GM23338 (cell line): Measurements from ENCODE around the gene RPS21. TPM values are rescaled to one million over a fixed set of nuclear protein-coding genes. Genes with fewer than 3 reads are reported as not detected.

ENCODE experiments used
- ATAC-seq: fragments of 200-7000 bp; cut with Tn5 transposase; 3 replicates; pipeline ENCODE4 v1.9.1; 2020
- DNase-seq: peaks from one replicate; pipeline ENCODE4 v3.0.0-alpha.2; 2015; ENCODE audit warnings: low spot score
- H2AFZ ChIP-seq: fragments of 200-600 bp; sonication (generic); 2 replicates; pipeline ENCODE4 v1.8.0; 2016; ENCODE audit warnings: antibody characterized with exemption, mild to moderate bottlenecking, moderate library complexity
- H3F3A ChIP-seq: fragments of 200-600 bp; sonication (generic); replicated peaks from 2 replicates; pipeline ENCODE4 v1.8.0; 2017; ENCODE audit warnings: antibody characterized with exemption, mixed run types, low read depth
- H3K27ac ChIP-seq: fragments of 200-600 bp; sonication (generic); 2 replicates; pipeline ENCODE4 v1.6.1; 2016; ENCODE audit warnings: low read depth
- H3K27me3 ChIP-seq: fragments of 200-600 bp; sonication (generic); 2 replicates; pipeline ENCODE4 v1.8.0; 2016; ENCODE audit warnings: mild to moderate bottlenecking, mixed run types, moderate library complexity; ENCODE audit not compliant: insufficient read depth
- H3K36me3 ChIP-seq: fragments of 200-600 bp; sonication (generic); 2 replicates; pipeline ENCODE4 v1.8.0; 2016; ENCODE audit warnings: mild to moderate bottlenecking; ENCODE audit not compliant: insufficient read depth
- H3K4me1 ChIP-seq: fragments of 200-600 bp; sonication (generic); 2 replicates; pipeline ENCODE4 v1.8.0; 2016; ENCODE audit warnings: mild to moderate bottlenecking, moderate library complexity; ENCODE audit not compliant: insufficient read depth
- H3K4me2 ChIP-seq: fragments of 200-600 bp; sonication (generic); 2 replicates; pipeline ENCODE4 v1.7.1; 2017; ENCODE audit warnings: mixed run types
- H3K4me3 ChIP-seq: fragments of 200-600 bp; sonication (generic); 2 replicates; pipeline ENCODE4 v1.6.1; 2016; ENCODE audit warnings: mixed run types
- H3K79me2 ChIP-seq: fragments of 200-600 bp; sonication (generic); replicated peaks from 2 replicates; pipeline ENCODE4 v1.8.0; 2017; ENCODE audit warnings: mild to moderate bottlenecking; ENCODE audit not compliant: insufficient read depth
- H3K9me2 ChIP-seq: fragments of 200-600 bp; sonication (generic); 2 replicates; pipeline ENCODE4 v1.8.0; 2017; ENCODE audit not compliant: insufficient read depth
- H4K20me1 ChIP-seq: fragments of 200-600 bp; sonication (generic); replicated peaks from 2 replicates; pipeline ENCODE4 v1.8.0; 2017; ENCODE audit warnings: mild to moderate bottlenecking; ENCODE audit not compliant: insufficient read depth
- H3K27ac Mint-ChIP-seq: 2 replicates; pipeline ENCODE4 v1.8.0; 2020; ENCODE audit warnings: inconsistent platforms, mild to moderate bottlenecking, moderate library complexity, mixed read lengths
- H3K27me3 Mint-ChIP-seq: 3 replicates; pipeline ENCODE4 v1.8.0; 2022; ENCODE audit warnings: low read depth, mild to moderate bottlenecking, moderate library complexity, mixed read lengths, inconsistent platforms; ENCODE audit not compliant: insufficient read depth, poor library complexity
- H3K36me3 Mint-ChIP-seq: 3 replicates; pipeline ENCODE4 v1.8.0; 2021; ENCODE audit warnings: low read depth, mild to moderate bottlenecking, inconsistent platforms, moderate library complexity, mixed read lengths
- H3K4me1 Mint-ChIP-seq: 3 replicates; pipeline ENCODE4 v1.8.0; 2020; ENCODE audit warnings: mild to moderate bottlenecking, inconsistent platforms, mixed read lengths
- H3K4me3 Mint-ChIP-seq: 3 replicates; pipeline ENCODE4 v1.8.0; 2021; ENCODE audit warnings: moderate library complexity, mild to moderate bottlenecking, inconsistent platforms, mixed read lengths
- H3K9me3 Mint-ChIP-seq: 3 replicates; pipeline ENCODE4 v1.8.0; 2020; ENCODE audit warnings: moderate library complexity, mild to moderate bottlenecking, inconsistent platforms, mixed read lengths
- JUNB ChIP-seq: IDR thresholded peaks from one replicate; pipeline ENCODE4 v1.6.1; 2016; ENCODE audit warnings: antibody characterized with exemption; ENCODE audit not compliant: unreplicated experiment
- ZNF331 ChIP-seq: fragments of 250-450 bp; sonication (Bioruptor Pico); IDR thresholded peaks from 2 replicates; pipeline ENCODE4 v1.5.0; 2020; ENCODE audit warnings: low read depth, mild to moderate bottlenecking, moderate library complexity
- ZNF462 ChIP-seq: fragments of 250-450 bp; sonication (Bioruptor Pico); IDR thresholded peaks from 2 replicates; pipeline ENCODE4 v1.5.0; 2020; ENCODE audit warnings: mild to moderate bottlenecking, moderate library complexity
- polyA plus RNA-seq: library from polyadenylated mRNA; unstranded; fragments of >200 nt; fragmentation: Nextera tagmentation; extraction: Ambion mirVana; gene quantifications from 2 replicates; pipeline ENCODE4 v1.2.1, GENCODE V29; 2016
- total RNA-seq: library from RNA; depleted of rRNA; stranded (reverse); fragments of >200 nt; shearing (Covaris generic); gene quantifications from 2 replicates; pipeline ENCODE4 v1.2.3, GENCODE V29; 2014
- TF ChIP-seq, protein P1 (sequence below): IDR thresholded peaks from one replicate; pipeline ENCODE4 v1.6.1; 2018; ENCODE audit warnings: antibody characterized with exemption; ENCODE audit not compliant: unreplicated experiment

RPS21 gene
- total and polyA plus RNA-seq, 2 experiments from 2014 or later = 759 to 2,298 TPM

DNA sequence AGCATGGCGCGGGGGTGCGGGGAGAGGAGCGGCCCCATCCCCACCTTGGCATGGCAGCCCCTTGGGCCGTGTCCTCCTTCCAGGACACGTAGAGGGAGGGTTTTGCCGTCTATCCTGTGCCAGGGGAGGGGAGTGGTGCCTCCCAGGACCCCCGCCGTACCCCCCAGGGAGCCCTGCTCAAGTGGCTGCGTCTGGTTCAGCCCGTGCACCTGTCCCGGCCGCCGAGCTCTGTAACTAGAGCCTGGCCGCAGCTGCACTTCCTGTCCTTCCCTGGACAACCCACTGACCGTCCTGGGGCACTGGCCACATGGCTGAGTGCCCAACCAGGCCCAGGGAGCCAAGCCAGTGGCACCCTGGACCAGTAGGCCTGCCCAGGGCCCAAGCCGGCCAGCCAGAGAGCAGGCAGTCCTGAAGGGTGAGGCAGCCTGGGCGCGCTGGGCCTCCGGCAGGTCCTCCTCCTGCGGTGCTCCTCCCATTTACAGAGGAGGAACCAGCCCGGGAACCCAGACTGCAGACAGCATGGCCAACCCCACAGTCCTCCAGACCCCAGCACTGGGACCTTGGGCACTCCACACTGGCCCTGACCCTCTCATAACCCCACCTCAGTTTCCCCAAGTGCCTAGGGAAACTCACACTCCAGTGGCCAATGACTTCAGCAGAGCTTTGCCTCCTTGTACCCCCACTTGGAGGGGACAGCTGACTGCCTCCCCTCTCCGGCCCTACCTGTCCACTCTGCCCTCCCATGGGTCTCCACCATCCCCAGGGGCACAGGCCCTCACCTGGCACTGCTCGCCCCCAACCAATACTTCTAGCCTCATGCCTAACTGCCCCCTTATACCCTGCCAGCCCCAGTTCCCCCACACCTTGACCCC, 28.5 kb upstream of the RPS21 start:
- Histone ChIP-seq H3K36me3 (no peaks in the 10 kb centered on the region; the same call in 1 of the 2 replicates), H3K9me2 (no peaks in the 10 kb centered on the region), H3K4me3 (no peak overlapping the region), H4K20me1 (peaks cover 12% of the 10 kb centered on the region), H3K27me3 (no peaks in the 10 kb centered on the region), H3K4me1 (peaks cover 47% of the 10 kb centered on the region), H3K27ac (peak overlapping the region; percentile 69), H3F3A (peaks cover 15% of the 10 kb centered on the region), H3K4me2 (no peak overlapping the region), H2AFZ (no peak overlapping the region), H3K79me2 (peaks cover 83% of the 10 kb centered on the region)
- no peak overlapping the region for H3K4me3 Mint-ChIP-seq
- peak overlapping the region; percentile 90; the same call in 1 of the 2 replicates for H3K27ac Mint-ChIP-seq
- peaks cover 10% of the 10 kb centered on the region for H3K27me3 Mint-ChIP-seq
- peaks cover 35% of the 10 kb centered on the region for H3K4me1 Mint-ChIP-seq
- ATAC-seq (no peak), DNase-seq (no peak)
- H3K9me3 Mint-ChIP-seq = no peaks in the 10 kb centered on the region
- peaks cover 3% of the 10 kb centered on the region; the same call in 1 of the 3 replicates for H3K36me3 Mint-ChIP-seq
- TF ChIP-seq JUNB = no peak
- no peak for TF ChIP-seq ZNF331
- no peak for TF ChIP-seq ZNF462 (CRISPR knock-in tag)

- Mint-ChIP-seq H3K27ac (peak overlapping the region; percentile 90; the same call in 1 of the 2 replicates), H3K27me3 (peaks cover 15% of the 10 kb centered on the region), H3K4me3 (no peak overlapping the region), H3K36me3 (peaks cover 3% of the 10 kb centered on the region; the same call in 1 of the 3 replicates), H3K9me3 (no peaks in the 10 kb centered on the region), H3K4me1 (peaks cover 42% of the 10 kb centered on the region)
- H3K27me3 ChIP-seq = no peaks in the 10 kb centered on the region
- H3K9me2 ChIP-seq = no peaks in the 10 kb centered on the region
- peaks cover 54% of the 10 kb centered on the region for H3K4me1 ChIP-seq
- no peak overlapping the region for H3K4me2 ChIP-seq
- no peak overlapping the region for H2AFZ ChIP-seq
- H3K36me3 ChIP-seq = no peaks in the 10 kb centered on the region; the same call in 1 of the 2 replicates
- ATAC-seq (no peak), DNase-seq (no peak)
- peaks cover 16% of the 10 kb centered on the region for H3F3A ChIP-seq
- TF ChIP-seq, protein P1, sequence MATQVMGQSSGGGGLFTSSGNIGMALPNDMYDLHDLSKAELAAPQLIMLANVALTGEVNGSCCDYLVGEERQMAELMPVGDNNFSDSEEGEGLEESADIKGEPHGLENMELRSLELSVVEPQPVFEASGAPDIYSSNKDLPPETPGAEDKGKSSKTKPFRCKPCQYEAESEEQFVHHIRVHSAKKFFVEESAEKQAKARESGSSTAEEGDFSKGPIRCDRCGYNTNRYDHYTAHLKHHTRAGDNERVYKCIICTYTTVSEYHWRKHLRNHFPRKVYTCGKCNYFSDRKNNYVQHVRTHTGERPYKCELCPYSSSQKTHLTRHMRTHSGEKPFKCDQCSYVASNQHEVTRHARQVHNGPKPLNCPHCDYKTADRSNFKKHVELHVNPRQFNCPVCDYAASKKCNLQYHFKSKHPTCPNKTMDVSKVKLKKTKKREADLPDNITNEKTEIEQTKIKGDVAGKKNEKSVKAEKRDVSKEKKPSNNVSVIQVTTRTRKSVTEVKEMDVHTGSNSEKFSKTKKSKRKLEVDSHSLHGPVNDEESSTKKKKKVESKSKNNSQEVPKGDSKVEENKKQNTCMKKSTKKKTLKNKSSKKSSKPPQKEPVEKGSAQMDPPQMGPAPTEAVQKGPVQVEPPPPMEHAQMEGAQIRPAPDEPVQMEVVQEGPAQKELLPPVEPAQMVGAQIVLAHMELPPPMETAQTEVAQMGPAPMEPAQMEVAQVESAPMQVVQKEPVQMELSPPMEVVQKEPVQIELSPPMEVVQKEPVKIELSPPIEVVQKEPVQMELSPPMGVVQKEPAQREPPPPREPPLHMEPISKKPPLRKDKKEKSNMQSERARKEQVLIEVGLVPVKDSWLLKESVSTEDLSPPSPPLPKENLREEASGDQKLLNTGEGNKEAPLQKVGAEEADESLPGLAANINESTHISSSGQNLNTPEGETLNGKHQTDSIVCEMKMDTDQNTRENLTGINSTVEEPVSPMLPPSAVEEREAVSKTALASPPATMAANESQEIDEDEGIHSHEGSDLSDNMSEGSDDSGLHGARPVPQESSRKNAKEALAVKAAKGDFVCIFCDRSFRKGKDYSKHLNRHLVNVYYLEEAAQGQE = no peak
- 0 out of 2 replicates have a peak overlapping the region, but pooled peaks have one; percentile 63 for H3K27ac ChIP-seq
- H3K4me3 ChIP-seq = no peak overlapping the region
- peaks cover 90% of the 10 kb centered on the region for H3K79me2 ChIP-seq
- peaks cover 12% of the 10 kb centered on the region for H4K20me1 ChIP-seq
Measured at GRCh38 chr20:62359043-62359490, 27.8 kb upstream of the RPS21 start.
